Colonic mucosa (tissue), 4 donors: ENCODE data around the gene KHK. TPM values are rescaled to one million over a fixed set of nuclear protein-coding genes. Genes with fewer than 3 reads are reported as not detected.

Experiments used
- DNase-seq: peaks from one replicate; pipeline ENCODE4 v3.0.0-alpha.2; 2020
- H3K27ac ChIP-seq: fragments of 200-600 bp; one replicate; pipeline ENCODE4 v1.8.0; 2021
- H3K27me3 ChIP-seq: fragments of 200-600 bp; one replicate; pipeline ENCODE4 v1.8.0; 2021
- H3K36me3 ChIP-seq: fragments of 200-600 bp; one replicate; pipeline ENCODE4 v1.8.0; 2021
- H3K4me1 ChIP-seq: fragments of 200-600 bp; one replicate; pipeline ENCODE4 v1.8.0; 2021; ENCODE audit warnings: mild to moderate bottlenecking
- H3K4me3 ChIP-seq: fragments of 200-600 bp; one replicate; pipeline ENCODE4 v1.8.0; 2021
- H3K9ac ChIP-seq, 2 donors: one replicate each; pipeline ENCODE4 v1.7.0; 2013; ENCODE audit warnings: control low read depth in 2 of 2, low read depth in 2 of 2, low read length in 2 of 2
- H3K9me3 ChIP-seq: fragments of 200-600 bp; one replicate; pipeline ENCODE4 v1.8.0; 2021
- CTCF ChIP-seq: fragments of 200-600 bp; IDR thresholded peaks from one replicate; pipeline ENCODE4 v1.8.0; 2022; ENCODE audit warnings: antibody characterized with exemption, mild to moderate bottlenecking
- intact Hi-C: fragments of 100-400 bp; cut with DNase I; formaldehyde crosslinking; loops from one replicate; pipeline ENCODE4 v1.14.1; 2022
- total RNA-seq, 2 donors: library from RNA; stranded (reverse); fragmentation: NEBNext Ultra II Directional in 1 of 2; extraction: Animal tissue kit (Norgen Biotek cat#: 25700) in 1 of 2; gene quantifications; one replicate each; pipeline ENCODE4 v1.2.1, GENCODE V29; 2021
- donor health status: healthy.
- donor health status: DM: no; HTN: no; CAD: no.
- donor health status: DM: no; HTN: no; CAD: no.

KHK gene
- total RNA-seq, 2 donors from 2014 or later: 8.9 to 20.3 TPM

- Histone ChIP-seq H3K9me3 (no peaks in the 10 kb centered on the region), H3K4me3 (peak overlapping the region; percentile 44), H3K36me3 (no peaks in the 10 kb centered on the region), H3K9ac (peak overlapping the region; percentile 28 to 55), H3K4me1 (peaks cover 7% of the 10 kb centered on the region), H3K27me3 (no peaks in the 10 kb centered on the region), H3K27ac (peak overlapping the region; percentile 95)
- TF ChIP-seq CTCF: no peak
- intact Hi-C loops: loop anchor here (10.0 kb wide), 1 partner anchor 46 kb away; the partner anchor contains the start of gene TMEM214
- no peak for DNase-seq
Observed at GRCh38 chr2:27080603-27080936, 6.0 kb upstream of the KHK start.

- Histone ChIP-seq H3K36me3 (no peaks in the 10 kb centered on the region), H3K9me3 (no peaks in the 10 kb centered on the region), H3K4me1 (peaks cover 10% of the 10 kb centered on the region), H3K4me3 (no peak overlapping the region), H3K27me3 (no peaks in the 10 kb centered on the region), H3K9ac (no peak overlapping the region), H3K27ac (peak overlapping the region; percentile 66)
- intact Hi-C loops: loop anchor here (10.0 kb wide), 1 partner anchor 47 kb away; the partner anchor contains the start of gene TMEM214
- no peak for TF ChIP-seq CTCF
- DNase-seq: no peak
Observed at GRCh38 chr2:27081984-27082772, 4.4 kb upstream of the KHK start.

GRCh38 chr2:27082773-27083409 is 3.7 kb upstream of the KHK start:
- TF ChIP-seq CTCF: no peak

GRCh38 chr2:27083410-27084296 is 2.9 kb upstream of the KHK start:
- Histone ChIP-seq H3K9me3 (no peaks in the 10 kb centered on the region), H3K4me1 (peaks cover 15% of the 10 kb centered on the region), H3K27me3 (no peaks in the 10 kb centered on the region), H3K27ac (no peak overlapping the region), H3K36me3 (no peaks in the 10 kb centered on the region), H3K4me3 (no peak overlapping the region), H3K9ac (no peak overlapping the region)
- DNase-seq: no peak
- no peak for TF ChIP-seq CTCF
- intact Hi-C loops: loop anchor here (2.0 to 10.0 kb wide), 2 partner anchors 49 to 121 kb away; partner anchors contain the start of gene TMEM214

More at GRCh38 chr2:27082773-27083409, 3.7 kb upstream of the KHK start:
- intact Hi-C loops: loop anchor here (10.0 kb wide), 1 partner anchor 48 kb away; the partner anchor contains the start of gene TMEM214
- no peaks in the 10 kb centered on the region for H3K36me3 ChIP-seq
- no peaks in the 10 kb centered on the region for H3K9me3 ChIP-seq
- no peaks in the 10 kb centered on the region for H3K27me3 ChIP-seq
- no peak overlapping the region for H3K27ac ChIP-seq
- no peak for DNase-seq
- H3K4me3 ChIP-seq: no peak overlapping the region
- H3K9ac ChIP-seq: no peak overlapping the region
- peaks cover 15% of the 10 kb centered on the region for H3K4me1 ChIP-seq
